SW480 (cell line): ENCODE data around the gene CBLB.
"Not testable (repeated sequence)": the region's sequence is repeated elsewhere in the genome, so short reads cannot be mapped to it uniquely, and the experiment has no call there.

Experiments used
- DNase-seq: peaks from one replicate; pipeline ENCODE4 v3.0.0-alpha.2; 2016; ENCODE audit warnings: low spot score

The CBLB gene

DNA sequence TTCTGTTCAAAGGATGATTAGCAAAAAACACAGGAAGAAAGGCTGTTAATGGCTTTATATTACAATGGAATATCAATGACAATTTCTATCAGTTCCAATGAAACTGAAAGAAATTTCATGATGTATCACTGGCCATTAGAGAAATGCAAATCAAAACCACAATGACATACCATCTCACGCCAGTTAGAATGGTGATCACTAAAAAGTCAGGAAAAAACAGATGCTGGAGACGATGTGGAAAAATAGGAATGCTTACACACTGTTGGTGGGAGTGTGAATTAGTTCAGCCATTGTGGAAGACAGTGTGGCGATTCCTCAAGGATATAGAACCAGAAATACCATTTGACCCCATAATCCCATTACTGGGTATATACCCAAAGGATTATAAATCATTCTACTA, 53.5 kb downstream of the CBLB start:
- not testable (repeated sequence) for DNase-seq

DNA sequence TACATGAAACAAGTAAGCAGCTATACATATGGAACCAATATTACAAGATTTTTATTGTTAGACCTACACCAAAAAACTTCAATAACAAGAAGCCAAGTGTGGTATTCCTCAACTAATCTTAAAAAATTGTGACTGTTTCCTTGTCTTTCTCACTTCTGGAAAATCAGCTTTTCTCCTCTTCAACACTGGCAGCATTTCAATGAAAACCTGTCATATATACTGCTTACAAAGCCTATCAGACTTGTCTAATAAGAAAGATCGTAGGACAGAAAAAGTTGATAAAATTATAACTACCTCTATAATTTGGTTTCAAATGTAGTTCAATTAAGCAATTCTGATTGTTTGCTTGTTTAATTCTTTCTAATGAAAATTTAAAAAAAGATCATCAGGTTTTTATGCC, 55.1 kb downstream of the CBLB start:
- DNase-seq: no peak

DNA sequence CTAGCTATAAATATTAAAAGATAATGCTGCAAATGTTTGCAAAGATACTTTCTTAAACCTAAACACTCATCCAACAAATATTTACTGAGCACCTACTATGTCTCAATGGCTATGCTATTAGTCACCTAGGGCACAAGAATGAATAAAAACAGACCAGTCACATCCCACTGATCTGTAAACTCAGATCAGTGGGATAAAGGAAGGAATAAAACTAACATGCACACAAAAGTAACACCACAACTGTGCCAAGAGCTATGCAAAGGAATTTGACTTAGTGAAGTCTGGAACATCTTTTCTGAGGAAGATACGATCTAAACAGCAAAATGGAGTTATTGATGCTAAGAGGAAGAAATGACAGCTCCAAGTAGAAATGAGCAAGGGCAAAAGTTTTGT, 56.6 kb downstream of the CBLB start:
- no peak for DNase-seq

DNA sequence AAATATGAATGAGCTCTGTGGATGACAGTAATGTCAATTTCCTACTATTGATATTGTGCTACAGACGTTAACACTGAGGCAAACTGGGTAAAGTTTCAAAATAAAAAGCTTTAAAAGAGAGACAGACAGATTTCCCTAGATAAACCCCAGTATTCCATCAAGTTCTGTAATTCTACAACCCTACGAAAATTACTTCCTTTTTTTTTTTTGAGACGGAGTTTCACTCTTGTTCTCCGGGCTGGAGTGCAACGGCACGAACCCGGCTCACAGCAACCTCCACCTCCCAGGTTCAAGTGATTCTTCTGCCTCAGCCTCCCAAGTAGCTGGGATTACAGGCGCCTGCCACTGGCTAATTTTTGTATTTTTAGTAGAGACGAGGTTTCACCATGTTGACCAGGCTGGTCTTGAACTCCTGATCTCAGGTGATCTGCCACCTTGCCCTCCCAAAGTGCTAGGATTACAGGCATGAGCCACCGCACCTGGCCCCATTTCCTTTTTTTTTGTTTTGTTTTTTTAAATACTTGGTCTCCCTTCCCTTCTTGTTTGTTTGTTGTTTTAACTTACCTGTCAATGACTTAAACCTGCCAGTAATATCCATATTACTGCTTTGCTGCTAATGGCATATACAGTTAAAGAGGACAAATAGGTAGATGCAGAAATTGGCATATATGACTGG, 57.2 kb downstream of the CBLB start:
- no peak for DNase-seq

DNA sequence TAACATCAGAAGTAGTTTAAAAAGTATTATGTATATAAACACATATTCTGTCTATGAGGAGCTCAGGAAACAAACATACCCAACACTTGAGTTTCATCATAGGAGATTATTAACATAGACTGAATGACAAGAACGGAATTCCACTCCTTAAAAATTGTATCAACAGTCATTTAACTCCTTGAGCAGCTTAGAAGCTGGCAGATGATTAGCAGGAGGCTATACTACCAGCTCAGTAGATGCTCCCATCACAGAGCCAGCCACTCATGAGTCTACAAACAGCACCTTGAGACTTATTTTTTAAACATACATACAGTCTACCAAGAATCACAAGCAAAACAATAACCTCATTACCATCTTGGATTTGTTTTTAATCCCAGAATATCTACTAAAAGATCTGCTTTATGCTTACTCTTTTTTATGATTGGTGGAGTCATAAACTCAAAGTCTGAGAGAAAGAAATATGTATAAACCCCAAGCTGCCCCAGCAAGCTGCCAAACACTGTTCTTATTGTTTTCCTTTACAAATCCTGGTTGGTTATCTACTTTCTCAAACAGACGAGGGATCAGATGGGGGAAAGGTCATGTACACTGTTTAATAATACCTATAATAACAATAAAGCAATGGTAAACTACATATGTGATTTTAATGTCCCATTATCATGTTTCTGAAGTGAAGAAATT, 59.5 kb downstream of the CBLB start:
- no peak for DNase-seq

DNA sequence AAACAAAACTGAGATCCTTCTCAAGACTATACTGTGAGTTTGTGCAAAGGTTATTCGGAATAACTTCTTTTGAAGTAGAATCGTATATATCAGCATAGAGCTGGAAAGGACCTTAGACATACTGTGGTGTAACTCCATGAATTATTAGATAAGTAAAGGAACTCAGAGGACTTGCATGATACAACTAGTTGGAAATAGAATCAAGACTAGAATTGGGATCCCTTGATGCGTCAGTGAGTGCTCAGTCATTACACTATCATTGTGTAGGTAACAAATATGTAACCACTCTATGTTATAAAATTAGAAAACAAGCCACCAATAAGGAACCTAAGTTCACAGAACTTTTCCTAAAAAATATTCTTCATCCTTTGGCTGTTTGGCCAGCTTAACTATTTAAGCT, 61.1 kb downstream of the CBLB start:
- no peak for DNase-seq

DNA sequence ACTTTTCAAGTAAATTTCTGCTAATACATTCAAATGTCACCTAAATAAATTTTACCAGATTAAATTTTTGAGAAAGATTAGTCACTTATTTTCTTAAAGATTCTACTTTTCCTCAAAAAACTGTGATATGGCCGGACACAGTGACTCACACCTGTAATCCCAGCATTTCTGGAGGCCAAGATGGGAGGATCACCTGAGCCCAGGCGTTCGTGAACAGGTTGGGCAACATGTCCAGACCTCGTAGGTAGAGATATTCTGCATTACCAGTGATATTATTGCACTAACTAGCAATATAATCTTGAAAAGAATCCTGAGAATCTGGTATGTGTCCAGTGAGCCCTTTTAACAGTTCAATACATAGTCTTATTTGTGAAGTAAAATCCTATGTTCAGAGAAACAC, 61.7 kb downstream of the CBLB start:
- no peak for DNase-seq

DNA sequence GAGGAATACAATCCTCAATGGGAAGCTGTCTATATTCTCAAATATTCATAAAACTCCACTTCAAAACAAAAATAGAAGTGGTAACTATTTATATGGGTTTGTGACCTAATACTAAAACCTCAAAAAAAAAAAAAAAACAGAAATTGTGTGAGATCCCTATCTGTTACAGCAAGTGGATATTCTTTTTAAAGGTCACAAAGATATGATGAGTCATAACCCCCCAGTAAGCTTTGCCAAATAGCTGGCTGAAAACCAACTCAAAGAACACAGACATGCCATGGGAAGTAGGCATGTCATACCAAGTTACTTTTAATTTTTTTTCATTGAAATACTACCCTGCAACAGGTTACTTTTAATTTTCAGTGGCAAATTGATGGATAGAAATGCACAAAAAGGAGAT, 62.5 kb downstream of the CBLB start:
- DNase-seq: peak; percentile 2

DNA sequence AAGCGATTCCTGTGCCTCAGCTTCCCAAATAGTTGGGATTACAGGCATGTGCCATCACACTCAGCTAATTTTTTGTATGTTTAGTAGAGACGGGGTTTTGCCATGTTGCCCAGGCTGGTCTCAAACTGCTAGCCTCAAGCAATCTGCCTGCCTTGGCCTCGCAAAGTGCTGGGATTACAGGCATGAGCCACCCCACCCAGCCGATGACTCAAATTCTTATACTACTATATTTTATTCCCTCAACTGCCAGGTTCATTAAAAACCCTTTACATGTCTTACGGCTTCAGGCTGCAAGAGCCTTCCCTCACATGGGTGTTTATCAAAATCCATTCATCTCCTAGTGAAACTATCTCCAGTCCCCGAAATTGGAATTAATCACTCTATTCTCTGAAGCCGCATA, 63.4 kb downstream of the CBLB start:
- no peak for DNase-seq

DNA sequence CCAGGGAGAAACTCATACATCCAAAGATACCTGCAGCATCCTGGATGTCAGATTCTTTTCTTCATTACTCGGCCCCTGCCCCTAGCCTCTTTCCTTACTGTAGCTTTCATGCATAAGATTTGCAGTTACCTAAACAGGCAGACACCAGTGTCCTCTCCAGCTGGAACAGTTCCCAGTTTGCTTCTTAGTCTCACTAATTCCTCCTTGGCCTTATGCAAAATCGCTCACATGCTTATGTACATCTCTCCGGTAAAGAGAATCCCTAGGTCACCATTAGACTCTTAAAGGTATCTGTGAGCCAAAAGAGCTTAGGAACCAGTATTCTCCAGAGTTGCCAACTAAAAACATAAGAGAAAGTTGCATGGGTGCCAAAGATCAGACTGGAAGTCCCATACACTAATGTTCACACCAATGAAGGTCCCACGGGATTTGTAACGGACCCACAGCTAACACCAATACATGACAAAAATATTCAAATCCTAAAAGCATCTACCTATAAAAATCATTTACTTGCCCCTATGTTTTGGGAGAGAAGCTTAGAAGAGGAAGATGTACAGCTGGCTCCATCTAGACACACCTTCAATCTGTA, 66.6 kb downstream of the CBLB start:
- no peak for DNase-seq

DNA sequence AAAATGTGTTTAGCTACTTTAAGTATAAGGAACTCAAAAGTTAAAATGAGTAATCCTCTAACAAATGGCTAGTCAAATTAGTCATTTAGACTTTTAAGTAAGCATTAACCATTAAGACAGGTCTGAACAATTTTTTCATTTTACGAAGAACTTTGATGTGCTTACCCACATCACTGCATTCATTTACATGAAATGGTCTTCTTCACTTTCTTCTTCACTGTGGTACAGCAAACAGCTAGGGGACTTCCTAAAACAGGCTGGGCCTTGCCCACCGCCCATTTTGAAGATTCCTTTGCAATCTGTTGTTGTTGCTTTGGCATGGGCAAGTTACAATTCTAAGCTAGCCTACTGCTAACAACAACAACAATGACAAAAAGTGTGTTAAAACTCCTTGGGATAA, 67.4 kb downstream of the CBLB start:
- no peak for DNase-seq

DNA sequence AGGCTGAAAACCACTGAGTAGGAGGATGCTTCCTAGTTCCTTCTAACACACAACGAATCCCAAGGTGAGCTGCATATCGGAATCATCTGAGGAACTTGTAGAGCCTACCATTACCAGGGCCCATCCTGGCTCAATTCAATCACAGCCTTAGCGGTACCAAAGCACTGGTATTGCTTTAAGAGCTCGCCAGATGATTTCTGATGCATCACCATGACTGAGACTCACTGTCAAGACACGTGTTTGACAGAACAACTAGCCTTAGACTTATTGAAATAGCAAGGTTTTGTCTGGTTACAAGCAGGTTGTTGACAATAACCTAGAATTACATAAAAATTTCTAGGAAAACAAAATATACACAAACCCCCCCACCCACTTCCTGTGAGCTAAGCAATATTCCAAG, 68.5 kb downstream of the CBLB start:
- DNase-seq: no peak

DNA sequence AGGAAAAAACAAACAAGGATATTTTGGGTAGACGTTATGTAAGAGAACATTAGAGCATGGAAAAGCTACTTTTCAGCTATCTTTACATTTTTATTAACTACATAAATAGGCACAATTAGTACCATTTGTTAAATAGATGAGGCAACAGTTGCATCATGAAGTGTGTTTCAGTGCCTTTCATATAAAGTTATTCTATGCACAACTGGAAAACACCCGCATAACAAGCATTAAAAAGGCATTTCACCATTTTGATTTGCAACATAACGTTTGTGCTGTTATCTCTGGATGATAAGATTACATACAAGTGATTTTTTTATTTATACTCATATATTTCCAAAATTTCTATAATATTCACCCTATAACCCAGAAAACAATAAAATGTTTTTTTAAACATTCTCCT, 69.5 kb downstream of the CBLB start:
- DNase-seq: no peak

DNA sequence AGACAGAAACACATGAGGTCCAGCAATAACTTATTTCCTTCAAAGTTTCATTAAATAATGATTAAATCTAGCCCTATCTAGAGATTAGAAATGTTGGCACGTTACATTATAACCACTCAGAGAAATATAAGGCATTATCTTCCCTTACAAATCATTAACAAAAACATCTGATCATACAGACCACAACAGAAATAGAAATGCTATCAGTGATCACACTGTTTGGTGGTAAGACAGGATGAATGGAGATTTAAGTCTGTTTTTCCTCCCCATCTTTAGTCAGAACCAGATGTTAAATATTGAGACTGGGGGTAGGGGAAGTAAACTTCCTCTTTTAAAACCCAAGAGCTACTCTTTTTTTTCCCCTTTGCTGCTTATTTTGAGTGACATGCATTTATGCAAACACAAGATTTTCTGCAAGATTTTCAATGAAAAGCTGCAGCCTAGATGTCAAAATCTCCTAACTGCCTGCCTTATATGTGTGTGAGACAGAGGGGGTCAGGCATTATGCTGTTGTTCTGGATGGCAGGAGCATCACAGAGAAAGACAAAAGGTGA, 70.4 kb downstream of the CBLB start:
- DNase-seq: no peak

DNA sequence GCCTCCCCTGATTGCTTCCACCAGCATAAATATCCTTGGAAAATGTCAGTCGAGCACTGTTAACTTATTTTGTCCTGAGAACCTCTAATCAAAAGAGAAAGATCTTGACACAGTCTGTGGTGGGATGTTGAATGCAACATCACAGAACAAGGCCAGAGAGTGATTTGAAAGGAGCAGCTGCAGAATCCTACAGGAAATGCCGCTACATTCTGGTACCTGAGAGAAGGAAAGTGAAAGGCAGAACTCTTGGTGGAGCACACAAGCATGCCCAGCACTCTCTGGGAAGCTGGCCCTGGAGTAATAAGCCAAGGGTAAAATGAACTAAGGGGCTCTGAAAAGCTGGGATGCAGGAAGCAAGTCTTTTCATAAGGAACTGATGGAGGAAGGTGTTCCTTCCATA, 75.8 kb downstream of the CBLB start:
- no peak for DNase-seq

DNA sequence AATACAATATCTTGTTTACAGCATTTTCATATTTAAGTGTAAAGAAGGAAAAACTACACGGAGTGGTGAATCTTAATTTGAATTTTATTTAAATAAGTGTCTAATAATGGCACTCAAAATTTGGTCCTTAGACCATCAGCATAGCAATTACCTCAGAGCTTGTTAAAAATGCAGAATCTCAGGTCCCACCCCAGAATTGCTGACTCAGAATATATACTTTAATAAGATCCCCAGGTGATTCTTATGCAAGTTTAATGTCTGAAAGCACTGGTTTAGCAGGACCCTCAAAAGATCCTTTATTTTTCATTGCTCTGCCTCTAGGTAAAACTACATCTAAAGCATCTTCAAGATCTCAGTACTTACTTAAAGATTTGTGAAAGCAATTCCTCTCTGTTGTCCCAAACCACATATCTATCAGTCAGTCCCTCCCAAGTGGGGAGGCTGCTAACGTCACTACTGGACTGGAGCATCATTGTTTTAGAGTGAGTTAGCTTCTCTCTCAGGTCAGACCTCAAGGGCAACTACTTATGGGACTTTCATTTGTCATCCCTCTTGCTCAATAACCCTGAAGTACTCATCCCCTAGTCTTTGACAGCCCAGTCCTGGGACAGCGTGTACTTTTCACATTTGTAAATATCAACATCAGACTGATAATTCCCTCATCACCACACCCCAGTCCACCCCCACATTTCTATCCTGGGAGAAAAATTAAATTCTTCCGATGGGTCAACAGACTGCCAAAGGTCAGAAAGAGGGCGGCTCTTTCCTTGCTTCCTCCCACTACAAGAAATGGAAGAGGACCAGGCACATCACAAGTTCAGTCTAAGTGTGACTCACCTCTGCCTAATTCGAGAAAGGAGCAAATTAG, 76.7 kb downstream of the CBLB start:
- no peak for DNase-seq

DNA sequence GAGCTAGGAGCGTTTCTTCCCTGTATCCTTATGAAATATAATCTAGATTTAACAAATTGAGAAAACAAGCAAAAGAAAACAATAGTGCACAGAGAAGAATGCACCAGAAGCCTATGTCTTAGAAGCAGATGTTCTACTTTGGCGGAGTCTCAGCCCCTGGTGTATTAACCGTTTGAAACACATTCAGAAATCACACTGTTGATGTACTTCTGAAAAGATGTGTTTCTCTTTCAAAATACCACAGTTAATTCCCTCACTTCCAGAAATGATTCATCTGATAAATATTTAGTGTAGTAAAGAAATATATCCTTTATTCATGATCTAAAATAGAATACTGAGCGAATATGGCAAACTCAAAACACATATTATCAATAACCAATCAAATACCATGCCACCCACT, 77.7 kb downstream of the CBLB start:
- DNase-seq: no peak

DNA sequence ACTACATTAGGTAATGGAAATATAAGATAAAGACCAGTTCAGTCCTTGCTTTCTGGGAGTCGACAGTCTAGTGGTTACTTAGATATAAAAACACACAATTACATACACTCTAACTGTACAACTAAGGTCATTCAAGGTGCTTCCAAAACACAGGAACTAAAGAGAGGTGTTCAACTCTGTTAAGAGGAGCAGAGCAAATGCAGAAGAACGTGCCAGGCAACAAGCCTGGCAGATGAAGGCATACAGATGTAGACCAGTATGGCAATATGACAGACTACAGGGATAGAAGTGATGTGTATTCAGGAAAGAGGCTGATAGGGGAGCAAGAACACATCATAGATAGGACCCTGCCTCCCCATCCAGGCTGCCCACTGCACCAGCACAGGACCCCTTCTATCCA, 78.3 kb downstream of the CBLB start:
- no peak for DNase-seq

DNA sequence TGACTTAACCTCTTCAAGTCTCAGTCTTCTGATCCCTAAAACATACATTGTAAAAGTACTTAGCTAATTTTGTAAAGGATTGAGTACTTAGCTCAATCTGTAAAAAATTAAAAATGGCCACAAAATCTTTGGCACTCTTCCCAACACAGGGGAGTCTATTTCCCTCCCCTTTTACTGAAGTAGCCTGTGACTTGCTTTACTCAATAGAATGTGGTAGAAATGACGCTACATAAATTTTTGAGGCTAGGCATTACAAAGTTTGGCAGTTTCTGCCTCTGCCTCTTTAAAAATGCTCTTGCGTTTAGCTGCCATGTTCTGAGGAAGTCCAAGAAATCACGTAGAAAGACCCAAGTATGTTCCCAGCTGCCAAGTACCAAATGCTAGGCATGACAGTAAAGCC, 80.2 kb downstream of the CBLB start:
- DNase-seq: no peak

DNA sequence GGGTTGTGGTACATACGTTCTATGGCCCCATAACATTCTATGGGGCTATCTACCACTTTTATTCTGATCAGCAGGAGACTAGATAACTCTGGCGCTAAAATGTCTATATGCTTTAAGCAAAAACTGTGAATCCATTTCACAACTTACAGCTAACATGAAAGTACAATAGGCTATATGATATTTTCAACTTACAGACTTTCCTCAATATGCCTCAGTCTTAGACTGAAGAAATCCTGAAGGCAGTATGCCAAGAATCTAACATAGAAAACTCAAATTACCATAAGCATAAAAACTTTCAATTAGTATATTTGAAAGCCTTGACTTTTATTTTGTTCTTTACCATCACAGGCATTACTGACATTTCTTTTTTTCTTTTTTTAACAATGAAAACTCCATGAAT, 81.4 kb downstream of the CBLB start:
- no peak for DNase-seq

DNA sequence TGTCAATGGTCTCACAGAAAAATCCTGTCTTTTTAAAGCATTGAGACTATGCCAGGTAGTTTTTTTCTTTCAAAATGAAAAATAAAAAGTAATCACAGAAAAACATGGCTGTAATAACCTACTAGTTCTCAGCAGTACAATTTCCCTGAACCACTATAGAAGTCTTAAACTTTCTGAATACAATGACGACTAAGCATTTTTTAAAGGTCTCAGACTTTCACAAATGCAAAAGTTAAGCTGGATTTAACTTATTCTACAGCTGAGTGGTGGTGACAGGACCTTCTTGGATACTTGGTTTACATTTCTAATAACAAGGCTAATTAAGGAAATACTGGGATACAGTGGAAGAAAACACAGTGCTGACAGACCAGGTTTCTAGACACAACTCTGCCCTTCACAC, 81.8 kb downstream of the CBLB start:
- no peak for DNase-seq

DNA sequence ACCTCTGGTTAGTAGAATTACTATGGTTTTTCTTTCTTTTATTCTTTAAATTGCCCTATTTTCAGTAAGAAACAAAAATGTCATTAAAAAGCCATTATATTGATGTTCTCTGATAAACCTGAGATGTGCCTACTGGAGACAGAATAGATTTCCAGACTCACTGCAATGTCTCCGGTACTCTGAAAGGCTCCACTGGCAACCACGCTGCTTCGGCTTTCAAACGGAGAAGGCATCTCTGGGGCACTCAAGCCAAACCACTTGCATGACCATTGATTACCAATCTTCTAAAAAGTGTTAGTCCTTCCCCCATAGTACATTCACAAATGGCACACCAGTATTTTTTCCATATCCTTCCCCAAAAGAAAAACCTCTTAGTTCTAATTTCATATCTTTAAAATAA, 82.6 kb downstream of the CBLB start:
- no peak for DNase-seq

DNA sequence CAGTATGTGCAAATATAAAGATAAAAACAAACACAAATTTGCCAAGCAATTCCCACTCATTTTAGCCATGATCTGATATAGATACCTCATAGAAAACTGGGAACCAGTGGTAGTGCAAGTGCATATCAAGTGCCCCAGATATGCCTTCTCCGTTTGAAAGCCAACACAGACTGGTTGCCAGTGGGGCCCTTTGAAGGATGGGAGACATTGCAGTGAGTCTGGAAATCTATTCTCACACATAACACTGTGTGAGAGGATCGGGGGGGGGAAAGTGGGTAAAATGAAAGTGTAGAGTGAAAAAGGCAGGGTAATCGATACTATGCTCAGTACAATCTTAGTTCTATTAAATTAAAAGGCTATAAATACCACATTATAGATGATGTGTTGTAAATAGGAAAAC, 83.0 kb downstream of the CBLB start:
- DNase-seq: no peak
